ENCODE results near the gene ABHD2.

The ABHD2 gene

GRCh38 chr15:89051875-89052274, 36.4 kb upstream of the ABHD2 start:
- Histone ChIP-seq H3K4me3 (no peak overlapping the region), H3K27ac (peak overlapping the region; percentile 31 to 87)
- TF ChIP-seq, protein P1, sequence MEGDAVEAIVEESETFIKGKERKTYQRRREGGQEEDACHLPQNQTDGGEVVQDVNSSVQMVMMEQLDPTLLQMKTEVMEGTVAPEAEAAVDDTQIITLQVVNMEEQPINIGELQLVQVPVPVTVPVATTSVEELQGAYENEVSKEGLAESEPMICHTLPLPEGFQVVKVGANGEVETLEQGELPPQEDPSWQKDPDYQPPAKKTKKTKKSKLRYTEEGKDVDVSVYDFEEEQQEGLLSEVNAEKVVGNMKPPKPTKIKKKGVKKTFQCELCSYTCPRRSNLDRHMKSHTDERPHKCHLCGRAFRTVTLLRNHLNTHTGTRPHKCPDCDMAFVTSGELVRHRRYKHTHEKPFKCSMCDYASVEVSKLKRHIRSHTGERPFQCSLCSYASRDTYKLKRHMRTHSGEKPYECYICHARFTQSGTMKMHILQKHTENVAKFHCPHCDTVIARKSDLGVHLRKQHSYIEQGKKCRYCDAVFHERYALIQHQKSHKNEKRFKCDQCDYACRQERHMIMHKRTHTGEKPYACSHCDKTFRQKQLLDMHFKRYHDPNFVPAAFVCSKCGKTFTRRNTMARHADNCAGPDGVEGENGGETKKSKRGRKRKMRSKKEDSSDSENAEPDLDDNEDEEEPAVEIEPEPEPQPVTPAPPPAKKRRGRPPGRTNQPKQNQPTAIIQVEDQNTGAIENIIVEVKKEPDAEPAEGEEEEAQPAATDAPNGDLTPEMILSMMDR (IDR thresholded peaks at IDR 0.05): no peak
- no peak for DNase-seq (ENCODE audit: low spot score)

DNA sequence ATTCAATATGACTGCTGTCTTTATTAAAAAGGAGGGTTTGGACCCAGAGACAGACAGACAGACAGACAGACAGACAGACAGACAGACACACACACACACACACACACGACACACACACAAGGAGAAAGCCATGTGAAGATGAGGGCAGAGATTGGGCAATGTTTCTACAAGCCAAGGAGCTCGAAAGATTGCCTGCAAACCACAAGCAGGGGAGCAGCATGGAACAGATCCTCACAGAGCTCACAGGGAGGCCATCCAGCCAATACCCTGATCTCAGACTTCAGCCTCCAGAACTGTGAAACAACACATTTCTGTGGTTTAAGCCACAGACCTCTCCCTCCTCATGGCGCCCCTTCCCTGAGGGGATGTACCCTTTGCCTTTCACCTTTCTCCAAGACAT, 35.8 kb upstream of the ABHD2 start:
- H3K27ac ChIP-seq: peak overlapping the region; percentile 31 to 87
- DNase-seq (ENCODE audit: low spot score): peak; percentile 71

GRCh38 chr15:89054873-89055272, 33.4 kb upstream of the ABHD2 start:
- H3K27ac ChIP-seq: peak overlapping the region in 1 of 2 donors; percentile 52
- no peak overlapping the region for H3K4me3 ChIP-seq
- DNase-seq (ENCODE audit: low spot score): no peak
- TF ChIP-seq, protein P1 (IDR thresholded peaks at IDR 0.05): no peak

More for the DNA sequence above, 35.8 kb upstream of the ABHD2 start:
- H3K4me3 ChIP-seq: no peak overlapping the region
- TF ChIP-seq, protein P1 (IDR thresholded peaks at IDR 0.05): no peak

GRCh38 chr15:89057506-89058133, 30.6 kb upstream of the ABHD2 start:
- TF ChIP-seq, protein P1 (IDR thresholded peaks at IDR 0.05): peak; percentile 97
- Histone ChIP-seq H3K4me3 (no peak overlapping the region), H3K27ac (peak overlapping the region; percentile 43 to 86)
- peak; percentile 89 for DNase-seq (ENCODE audit: low spot score)

- DNase-seq (ENCODE audit: low spot score): no peak
- no peak overlapping the region for H3K4me3 ChIP-seq
- TF ChIP-seq, protein P1 (IDR thresholded peaks at IDR 0.05): no peak
- peak overlapping the region; percentile 48 to 73 for H3K27ac ChIP-seq
These were observed 29.9 kb upstream of the ABHD2 start for GRCh38 chr15:89058376-89058775.

- DNase-seq (ENCODE audit: low spot score): no peak
- TF ChIP-seq, protein P1 (IDR thresholded peaks at IDR 0.05): no peak
- H3K27ac ChIP-seq: peak overlapping the region; percentile 48 to 73
- no peak overlapping the region for H3K4me3 ChIP-seq
These were observed 29.3 kb upstream of the ABHD2 start for GRCh38 chr15:89058876-89059405.

GRCh38 chr15:89066280-89066679, 22.0 kb upstream of the ABHD2 start:
- no peak overlapping the region for H3K27ac ChIP-seq
- H3K4me3 ChIP-seq: no peak overlapping the region
- no peak for DNase-seq (ENCODE audit: low spot score)
- TF ChIP-seq, protein P1 (IDR thresholded peaks at IDR 0.05): no peak

Measured in coronary artery (tissue), 2 donors.